ENCODE measurements around the gene PPP1R7. TPM values are rescaled to one million over a fixed set of nuclear protein-coding genes. Genes with fewer than 3 reads are reported as not detected.

The PPP1R7 gene
- total RNA-seq, 3 donors from 2014 or later (not counting 1 experiment from before 2014, with no cell fraction given) = 57.8 to 66.3 (median 60.4) TPM

GRCh38 chr2:241128266-241128665, 22.0 kb upstream of the PPP1R7 start:
- no peak for ATAC-seq
- Mint-ChIP-seq H3K4me1 (no peaks in the 10 kb centered on the region), H3K9me3 (no peaks in the 10 kb centered on the region), H3K4me3 (no peak overlapping the region), H3K27ac (peak overlapping the region in 1 of 2 donors; percentile 50), H3K27me3 (ENCODE audit: low read depth in 2 of 2) (no peaks in the 10 kb centered on the region), H3K36me3 (no peaks in the 10 kb centered on the region)
- DNase-seq = no peak
- Histone ChIP-seq H3K27ac (ENCODE audit: low read length) (peak overlapping the region; percentile 83), H3K4me1 (ENCODE audit: control insufficient read depth, insufficient read depth, low read length) (peaks cover 33% of the 10 kb centered on the region), H3K9me3 (ENCODE audit: control insufficient read depth, insufficient read depth, low read length) (no peaks in the 10 kb centered on the region), H3K4me3 (ENCODE audit: low read length) (no peak overlapping the region), H3K36me3 (ENCODE audit: control insufficient read depth, insufficient read depth, low read length) (no peaks in the 10 kb centered on the region), H3K27me3 (ENCODE audit: control insufficient read depth, insufficient read depth, low read length) (no peaks in the 10 kb centered on the region)
- TF ChIP-seq CTCF (IDR thresholded peaks at IDR 0.05) = no peak
- intact Hi-C loops (cut with micrococcal nuclease) = no loop called here
- WGBS (ENCODE audit: insufficient coverage) = 91% methylated on average over 8 of the region's 8 CpGs

GRCh38 chr2:241129086-241129871, 21.0 kb upstream of the PPP1R7 start:
- H3K36me3 ChIP-seq (ENCODE audit: control insufficient read depth, insufficient read depth, low read length) = no peaks in the 10 kb centered on the region
- H3K27me3 ChIP-seq (ENCODE audit: control insufficient read depth, insufficient read depth, low read length) = no peaks in the 10 kb centered on the region
- Mint-ChIP-seq H3K9me3 (no peaks in the 10 kb centered on the region), H3K4me3 (no peak overlapping the region), H3K36me3 (no peaks in the 10 kb centered on the region), H3K27ac (no peak overlapping the region), H3K4me1 (no peaks in the 10 kb centered on the region), H3K27me3 (ENCODE audit: low read depth in 2 of 2) (no peaks in the 10 kb centered on the region)
- no peak overlapping the region for H3K4me3 ChIP-seq (ENCODE audit: low read length)
- no peaks in the 10 kb centered on the region for H3K9me3 ChIP-seq (ENCODE audit: control insufficient read depth, insufficient read depth, low read length)
- DNase-seq (no peak), ATAC-seq (no peak)
- WGBS (ENCODE audit: insufficient coverage) = 77% methylated on average over 12 of the region's 12 CpGs
- peaks cover 33% of the 10 kb centered on the region for H3K4me1 ChIP-seq (ENCODE audit: control insufficient read depth, insufficient read depth, low read length)
- no peak overlapping the region for H3K27ac ChIP-seq (ENCODE audit: low read length)
- no peak for TF ChIP-seq CTCF (IDR thresholded peaks at IDR 0.05)
- intact Hi-C loops (cut with micrococcal nuclease) = no loop called here

- no peak overlapping the region for H3K4me3 ChIP-seq (ENCODE audit: low read length)
- no peak overlapping the region for H3K27ac ChIP-seq (ENCODE audit: low read length)
- no peaks in the 10 kb centered on the region for H3K27me3 ChIP-seq (ENCODE audit: control insufficient read depth, insufficient read depth, low read length)
- H3K36me3 ChIP-seq (ENCODE audit: control insufficient read depth, insufficient read depth, low read length) = peaks cover 2% of the 10 kb centered on the region
- no peak for DNase-seq
- 95% methylated on average over 16 of the region's 16 CpGs for WGBS (ENCODE audit: insufficient coverage)
- no peaks in the 10 kb centered on the region for H3K9me3 ChIP-seq (ENCODE audit: control insufficient read depth, insufficient read depth, low read length)
- H3K9me3 Mint-ChIP-seq = no peaks in the 10 kb centered on the region
- no peaks in the 10 kb centered on the region for H3K36me3 Mint-ChIP-seq
- no peak for TF ChIP-seq CTCF (IDR thresholded peaks at IDR 0.05)
- H3K4me1 ChIP-seq (ENCODE audit: control insufficient read depth, insufficient read depth, low read length) = peaks cover 33% of the 10 kb centered on the region
- no peaks in the 10 kb centered on the region for H3K4me1 Mint-ChIP-seq
- no peak for ATAC-seq
- intact Hi-C loops (cut with micrococcal nuclease) = no loop called here
- H3K4me3 Mint-ChIP-seq = no peak overlapping the region
- no peak overlapping the region for H3K27ac Mint-ChIP-seq
- H3K27me3 Mint-ChIP-seq (ENCODE audit: low read depth in 2 of 2) = no peaks in the 10 kb centered on the region
Observed at GRCh38 chr2:241130316-241130715, 20.0 kb upstream of the PPP1R7 start.

- Histone ChIP-seq H3K4me1 (ENCODE audit: control insufficient read depth, insufficient read depth, low read length) (peaks cover 29% of the 10 kb centered on the region), H3K9me3 (ENCODE audit: control insufficient read depth, insufficient read depth, low read length) (no peaks in the 10 kb centered on the region), H3K27me3 (ENCODE audit: control insufficient read depth, insufficient read depth, low read length) (no peaks in the 10 kb centered on the region), H3K4me3 (ENCODE audit: low read length) (no peak overlapping the region), H3K36me3 (ENCODE audit: control insufficient read depth, insufficient read depth, low read length) (peaks cover 2% of the 10 kb centered on the region), H3K27ac (ENCODE audit: low read length) (no peak overlapping the region)
- Mint-ChIP-seq H3K4me3 (no peak overlapping the region), H3K9me3 (no peaks in the 10 kb centered on the region), H3K27ac (no peak overlapping the region), H3K27me3 (ENCODE audit: low read depth in 2 of 2) (no peaks in the 10 kb centered on the region), H3K36me3 (no peaks in the 10 kb centered on the region), H3K4me1 (no peaks in the 10 kb centered on the region)
- ATAC-seq (no peak), DNase-seq (no peak)
- 95% methylated on average over 7 of the region's 7 CpGs for WGBS (ENCODE audit: insufficient coverage)
- TF ChIP-seq CTCF (IDR thresholded peaks at IDR 0.05) = no peak
- intact Hi-C loops (cut with micrococcal nuclease) = no loop called here
Observed at GRCh38 chr2:241131531-241131930, 18.7 kb upstream of the PPP1R7 start.
